Stimulated activated CD8-positive, alpha-beta memory T cell treated with anti-CD3 and anti-CD28 coated beads, Interleukin-7, amount 100 ng/mL, for 1 hour (primary cell): ENCODE measurements around the gene OSBPL10.
"Not testable (repeated sequence)": the region's sequence is repeated elsewhere in the genome, so short reads cannot be mapped to it uniquely, and the experiment has no call there.

Source experiments
- DNase-seq, 2 donors: peaks; one replicate each; pipeline ENCODE4 v3.0.0-alpha.2; 2020; ENCODE audit warnings: low read depth in 2 of 2

Gene OSBPL10

GRCh38 chr3:31993843-31994242 lies 12.8 kb upstream of the OSBPL10 start:
- no peak for DNase-seq

GRCh38 chr3:31992995-31993394 lies 11.9 kb upstream of the OSBPL10 start:
- DNase-seq = not testable (repeated sequence)

GRCh38 chr3:31988271-31988670 lies 7.2 kb upstream of the OSBPL10 start:
- DNase-seq = no peak

- no peak for DNase-seq
Observed at GRCh38 chr3:31985831-31986230, 4.8 kb upstream of the OSBPL10 start.

GRCh38 chr3:31984321-31984720 lies 3.3 kb upstream of the OSBPL10 start:
- no peak for DNase-seq

- DNase-seq = no peak
Observed at GRCh38 chr3:31980530-31981205, 394 bp downstream of the OSBPL10 start.

GRCh38 chr3:31979001-31979697 lies 1.9 kb downstream of the OSBPL10 start:
- no peak for DNase-seq

- no peak for DNase-seq
Observed at GRCh38 chr3:31978553-31978952, 2.5 kb downstream of the OSBPL10 start.

GRCh38 chr3:31977736-31978135 lies 3.3 kb downstream of the OSBPL10 start:
- DNase-seq = no peak

- no peak for DNase-seq
Observed at GRCh38 chr3:31976302-31976701, 4.8 kb downstream of the OSBPL10 start.

GRCh38 chr3:31974964-31975363 lies 6.1 kb downstream of the OSBPL10 start:
- no peak for DNase-seq

- no peak for DNase-seq
Observed at GRCh38 chr3:31974471-31974870, 6.6 kb downstream of the OSBPL10 start.

GRCh38 chr3:31973837-31974236 lies 7.2 kb downstream of the OSBPL10 start:
- DNase-seq = no peak

GRCh38 chr3:31973081-31973480 lies 8.0 kb downstream of the OSBPL10 start:
- DNase-seq = no peak

GRCh38 chr3:31971607-31972006 lies 9.5 kb downstream of the OSBPL10 start:
- no peak for DNase-seq

GRCh38 chr3:31968927-31969418 lies 12.1 kb downstream of the OSBPL10 start:
- no peak for DNase-seq

GRCh38 chr3:31968369-31968926 lies 12.6 kb downstream of the OSBPL10 start:
- DNase-seq = no peak

GRCh38 chr3:31967592-31967991 lies 13.5 kb downstream of the OSBPL10 start:
- DNase-seq = no peak

- no peak for DNase-seq
Observed at GRCh38 chr3:31966978-31967591, 14.0 kb downstream of the OSBPL10 start.

GRCh38 chr3:31962801-31963205 lies 18.3 kb downstream of the OSBPL10 start:
- DNase-seq = no peak

GRCh38 chr3:31960793-31961431 lies 20.1 kb downstream of the OSBPL10 start:
- no peak for DNase-seq
